Lower leg skin (tissue), 3 donors: ENCODE results near the gene SLC39A9.

ENCODE experiments used
- POLR2A ChIP-seq, 2 donors: fragments of 450-650 bp; IDR thresholded peaks; one replicate each; pipeline ENCODE4 v1.6.1; 2016 to 2017; ENCODE audit warnings: antibody characterized with exemption in 2 of 2, mild to moderate bottlenecking in 1 of 2, moderate library complexity in 1 of 2
- TF ChIP-seq, protein P1 (sequence below), 3 donors: fragments of 450-650 bp; IDR thresholded peaks; one replicate each; pipeline ENCODE4 v1.5.1; 2016; ENCODE audit warnings: antibody characterized with exemption in 3 of 3, mild to moderate bottlenecking in 3 of 3, moderate library complexity in 2 of 3

DNA sequence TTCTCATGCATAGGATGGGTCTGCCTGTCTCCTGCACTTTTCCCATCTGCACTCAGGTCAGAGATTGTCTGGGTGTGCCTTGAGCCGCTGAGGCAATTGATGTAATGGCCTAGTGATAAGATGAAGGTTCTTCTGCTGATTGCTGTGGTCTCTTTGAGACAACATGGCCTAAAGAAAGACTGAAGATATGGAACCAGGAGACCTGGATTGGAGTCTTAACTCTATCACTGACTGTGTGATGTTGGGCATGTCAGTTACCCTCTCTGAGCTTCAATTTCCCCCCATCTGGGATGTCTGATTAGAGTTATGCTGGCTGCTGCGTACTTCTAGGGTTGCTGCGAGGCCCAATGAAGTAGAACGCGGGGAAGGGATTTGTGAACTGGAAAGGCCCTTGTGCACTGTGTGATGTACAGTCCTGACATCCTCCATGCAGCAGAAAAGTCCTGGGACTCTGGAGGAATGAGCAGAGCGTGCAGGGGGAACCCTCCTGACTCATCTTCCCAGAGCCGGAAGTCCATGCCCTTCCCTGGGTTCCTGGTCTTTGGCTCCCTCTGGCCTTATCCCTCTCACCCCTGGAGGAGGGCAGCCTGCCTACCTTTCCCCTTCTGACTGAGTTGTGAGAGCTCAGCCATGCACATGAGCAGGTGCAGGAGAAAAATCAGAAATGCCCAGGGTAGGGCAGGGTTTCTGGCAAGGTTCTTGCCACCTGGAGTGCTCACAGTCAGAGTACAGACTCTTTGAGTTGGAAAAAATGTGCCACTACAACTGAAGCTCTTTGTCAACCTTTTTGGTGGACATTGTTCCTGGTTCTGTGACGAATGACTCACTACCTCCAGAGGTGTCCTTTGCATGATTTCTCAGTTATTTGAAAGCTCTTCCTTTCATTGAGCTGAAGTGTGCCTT lies 107.1 kb downstream of the SLC39A9 start:
- TF ChIP-seq, protein P1, sequence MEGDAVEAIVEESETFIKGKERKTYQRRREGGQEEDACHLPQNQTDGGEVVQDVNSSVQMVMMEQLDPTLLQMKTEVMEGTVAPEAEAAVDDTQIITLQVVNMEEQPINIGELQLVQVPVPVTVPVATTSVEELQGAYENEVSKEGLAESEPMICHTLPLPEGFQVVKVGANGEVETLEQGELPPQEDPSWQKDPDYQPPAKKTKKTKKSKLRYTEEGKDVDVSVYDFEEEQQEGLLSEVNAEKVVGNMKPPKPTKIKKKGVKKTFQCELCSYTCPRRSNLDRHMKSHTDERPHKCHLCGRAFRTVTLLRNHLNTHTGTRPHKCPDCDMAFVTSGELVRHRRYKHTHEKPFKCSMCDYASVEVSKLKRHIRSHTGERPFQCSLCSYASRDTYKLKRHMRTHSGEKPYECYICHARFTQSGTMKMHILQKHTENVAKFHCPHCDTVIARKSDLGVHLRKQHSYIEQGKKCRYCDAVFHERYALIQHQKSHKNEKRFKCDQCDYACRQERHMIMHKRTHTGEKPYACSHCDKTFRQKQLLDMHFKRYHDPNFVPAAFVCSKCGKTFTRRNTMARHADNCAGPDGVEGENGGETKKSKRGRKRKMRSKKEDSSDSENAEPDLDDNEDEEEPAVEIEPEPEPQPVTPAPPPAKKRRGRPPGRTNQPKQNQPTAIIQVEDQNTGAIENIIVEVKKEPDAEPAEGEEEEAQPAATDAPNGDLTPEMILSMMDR (IDR thresholded peaks at IDR 0.05) = no peak
- no peak for TF ChIP-seq POLR2A (IDR thresholded peaks at IDR 0.05)
